Retina (tissue), 1 donor: Measurements from ENCODE around the gene ARMC3.

ENCODE experiments used
- DNase-seq: peaks from one replicate; pipeline ENCODE4 v3.0.0-alpha.2; 2016

ARMC3 gene

GRCh38 chr10:22931948-22932347 is 4.1 kb downstream of the ARMC3 start:
- DNase-seq = no peak

DNA sequence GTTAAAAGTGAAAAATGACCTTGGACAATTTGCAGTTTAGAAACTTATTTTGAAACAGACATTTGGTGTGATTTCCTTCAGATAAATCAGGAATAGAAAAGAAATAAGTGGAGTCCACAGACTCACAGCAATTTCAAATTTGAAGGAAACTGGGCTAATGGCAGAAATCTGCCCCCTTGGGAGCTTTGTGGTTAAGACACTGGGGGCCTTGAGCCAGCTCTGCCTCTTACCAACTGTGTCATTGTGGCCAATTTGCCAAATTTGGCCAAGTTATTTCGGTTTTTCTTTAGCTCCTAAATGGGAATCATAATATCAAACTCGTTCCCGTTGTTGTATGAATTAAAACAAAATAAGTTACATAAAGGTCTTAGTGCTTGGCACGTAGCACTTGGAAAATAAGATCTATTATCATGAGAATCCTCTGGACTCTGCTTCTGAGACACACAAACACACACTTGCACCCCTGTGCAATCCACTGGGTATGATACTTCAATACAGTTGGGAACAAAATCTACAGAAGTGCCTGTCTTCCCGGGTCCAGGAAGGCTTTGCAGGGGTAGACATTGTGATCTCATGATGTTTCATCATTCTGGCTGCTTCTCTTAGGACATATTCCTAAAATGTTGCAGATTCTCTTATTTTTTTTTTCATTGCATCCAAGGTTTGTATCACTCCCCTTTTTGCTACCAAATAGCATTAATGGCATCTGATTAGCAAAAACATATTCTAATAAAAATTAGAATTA is 4.9 kb downstream of the ARMC3 start:
- DNase-seq = no peak

DNA sequence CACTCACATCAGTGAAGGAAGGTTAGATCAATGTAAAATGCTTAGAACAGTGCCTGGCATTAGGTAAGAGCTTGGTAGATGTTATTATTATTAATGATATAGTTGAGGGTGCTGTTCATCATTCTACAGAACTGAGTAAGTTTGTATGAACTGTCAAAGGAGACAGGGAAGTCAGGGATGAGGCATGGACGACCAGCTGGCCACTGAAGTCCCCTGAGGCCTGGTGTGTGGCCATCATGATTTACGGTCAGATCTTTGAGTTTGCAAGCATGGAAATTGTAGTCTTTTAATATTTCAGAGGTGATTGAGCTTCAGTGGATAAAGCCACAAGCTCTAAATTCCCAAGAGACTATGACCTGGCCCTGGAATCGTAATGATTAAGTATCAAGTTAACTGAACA is 6.9 kb downstream of the ARMC3 start:
- DNase-seq = no peak

DNA sequence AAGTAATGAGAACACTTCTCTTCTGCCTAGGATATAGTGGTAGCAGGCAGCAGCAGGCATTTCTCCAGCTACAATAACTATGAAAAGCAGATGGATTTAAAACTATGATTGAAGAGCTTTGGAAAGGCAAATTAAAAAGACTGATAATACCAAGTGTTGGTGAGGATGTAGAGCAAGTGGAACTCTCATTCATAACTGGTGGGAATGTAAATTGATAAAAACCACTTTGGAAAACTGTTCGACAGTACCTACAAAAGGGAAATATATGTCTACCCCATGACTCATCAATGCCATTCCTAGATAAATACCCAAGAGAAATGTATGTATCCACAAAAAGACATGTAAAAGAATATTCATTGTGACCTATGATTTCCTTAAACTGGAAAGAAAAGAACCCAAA is 14.6 kb downstream of the ARMC3 start:
- DNase-seq = no peak

DNA sequence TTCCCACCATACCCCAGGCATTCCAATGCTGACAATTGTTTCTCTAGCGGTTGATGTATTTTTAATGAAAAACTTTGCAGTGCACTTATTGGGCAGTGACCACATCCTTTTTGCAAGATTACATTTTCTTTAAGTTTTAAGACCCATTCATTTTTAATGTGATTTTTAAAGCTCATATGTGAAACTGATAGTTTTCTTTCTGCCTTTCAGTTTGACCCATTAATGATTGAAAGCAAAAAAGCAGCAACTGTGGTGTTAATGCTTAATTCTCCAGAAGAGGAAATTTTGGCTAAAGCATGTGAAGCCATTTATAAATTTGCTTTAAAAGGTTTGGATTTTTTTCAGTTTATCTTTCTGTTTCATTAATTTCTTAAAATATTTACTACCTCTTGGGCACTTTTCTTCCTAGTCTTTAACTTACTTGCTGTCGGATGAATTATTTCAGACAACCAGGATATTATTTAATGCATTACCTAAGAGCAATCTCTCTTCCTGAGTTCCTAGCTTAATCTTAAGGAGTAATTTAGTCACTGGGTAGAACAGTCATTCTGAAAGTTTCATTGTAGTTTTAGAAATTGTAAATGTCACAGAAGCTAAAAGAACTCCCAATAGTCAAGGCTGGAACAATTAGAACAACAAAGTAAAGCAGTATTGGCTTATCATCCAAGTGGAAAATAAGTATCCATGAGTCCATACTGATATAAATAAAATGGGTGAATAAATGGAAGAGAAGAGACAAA is 18.3 kb downstream of the ARMC3 start:
- no peak for DNase-seq

DNA sequence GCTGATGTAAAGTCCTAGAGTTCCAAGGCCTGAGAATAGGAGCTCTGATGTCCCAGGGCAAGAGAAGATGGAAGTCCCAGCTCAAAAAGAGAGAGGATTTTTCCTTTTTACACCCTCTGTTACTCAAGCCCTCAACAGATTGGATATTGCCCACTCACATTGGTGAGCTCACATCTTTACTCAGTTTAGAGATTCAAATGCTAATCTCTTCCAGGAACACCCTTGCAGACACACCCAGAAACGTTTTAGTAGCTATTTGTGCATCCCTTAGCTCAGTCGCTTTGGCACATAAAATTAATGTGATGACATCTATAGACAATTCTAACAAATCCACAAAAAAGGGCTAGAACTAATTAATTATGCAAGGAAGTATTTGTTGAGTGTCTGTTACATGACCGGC is 27.1 kb downstream of the ARMC3 start:
- DNase-seq = no peak

- no peak for DNase-seq
Measured at GRCh38 chr10:22958338-22958737, 30.5 kb downstream of the ARMC3 start.

DNA sequence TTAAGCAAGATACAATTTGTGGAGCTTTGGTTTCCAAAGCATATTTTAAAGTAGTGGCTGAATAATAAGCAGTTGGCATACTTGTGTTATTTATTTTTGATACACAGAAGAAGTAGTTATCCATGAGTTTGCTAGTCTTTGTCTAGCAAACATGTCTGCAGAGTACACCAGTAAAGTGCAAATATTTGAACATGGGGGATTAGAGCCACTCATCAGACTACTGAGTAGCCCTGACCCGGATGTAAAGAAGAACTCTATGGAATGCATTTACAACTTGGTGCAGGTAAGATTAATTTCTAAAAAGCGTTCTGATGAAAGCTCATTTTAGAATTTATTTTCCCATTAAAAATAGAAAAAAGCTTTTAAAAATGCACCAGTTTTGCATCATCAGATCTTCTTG is 31.4 kb downstream of the ARMC3 start:
- no peak for DNase-seq

- DNase-seq = no peak
Measured at GRCh38 chr10:22959950-22960349, 32.1 kb downstream of the ARMC3 start.

DNA sequence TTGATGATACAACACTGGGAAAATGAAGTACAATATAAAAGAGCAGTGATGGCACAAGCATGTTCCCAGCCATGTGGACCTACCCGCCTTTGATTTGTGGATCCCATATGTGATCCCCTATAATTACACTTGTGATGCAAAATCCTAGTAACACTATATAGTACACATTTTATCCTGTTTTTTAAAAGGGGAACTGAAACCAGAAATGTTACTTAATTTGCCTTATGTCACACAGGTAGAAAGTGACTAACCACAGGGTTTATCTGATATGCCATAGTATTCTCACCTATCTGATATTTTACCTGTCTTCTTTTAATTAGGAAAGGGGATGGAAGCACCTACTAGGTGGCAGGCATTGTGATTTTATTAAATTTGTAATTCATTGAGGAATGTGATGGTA is 35.0 kb downstream of the ARMC3 start:
- no peak for DNase-seq

DNA sequence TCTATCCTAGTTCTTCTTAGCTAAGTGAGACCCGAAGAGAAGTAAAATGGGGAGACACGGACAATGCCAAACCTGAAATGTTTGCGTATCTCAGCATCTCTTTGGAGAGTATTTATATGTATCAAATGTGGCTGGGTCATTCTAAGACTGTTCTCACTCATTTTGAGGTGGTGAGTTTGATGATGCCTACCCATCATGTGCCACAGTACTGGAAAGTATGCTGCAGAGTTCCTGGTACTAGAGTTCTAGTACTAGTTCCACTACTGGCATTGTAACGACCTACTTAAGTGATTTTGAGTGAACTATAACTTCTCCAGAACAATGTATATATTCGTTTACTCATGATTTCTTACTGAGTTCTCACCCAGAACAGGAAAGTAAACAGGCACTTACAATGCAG is 41.9 kb downstream of the ARMC3 start:
- DNase-seq = no peak

DNA sequence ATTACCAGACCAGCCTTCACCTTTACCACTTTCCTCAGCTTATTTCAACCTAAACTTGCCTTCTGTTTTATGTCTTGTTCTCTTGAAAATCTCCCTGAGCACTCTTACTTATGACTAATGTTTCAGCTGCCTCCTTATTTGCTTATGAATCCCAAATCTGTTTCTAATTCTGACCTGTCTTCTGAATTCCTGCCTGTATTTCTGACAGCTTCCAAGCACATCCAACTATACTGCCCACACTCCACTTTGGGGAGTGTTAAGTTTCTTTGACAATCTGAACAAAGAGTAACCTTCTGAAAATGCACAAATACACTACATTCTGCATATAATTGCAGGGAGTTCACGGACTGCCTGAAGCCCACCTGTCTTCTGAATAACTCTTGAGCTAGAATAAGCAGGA is 48.7 kb downstream of the ARMC3 start:
- no peak for DNase-seq

- DNase-seq = no peak
Measured at GRCh38 chr10:22977751-22978150, 49.9 kb downstream of the ARMC3 start.

- DNase-seq = no peak
Measured at GRCh38 chr10:22978287-22978686, 50.4 kb downstream of the ARMC3 start.

DNA sequence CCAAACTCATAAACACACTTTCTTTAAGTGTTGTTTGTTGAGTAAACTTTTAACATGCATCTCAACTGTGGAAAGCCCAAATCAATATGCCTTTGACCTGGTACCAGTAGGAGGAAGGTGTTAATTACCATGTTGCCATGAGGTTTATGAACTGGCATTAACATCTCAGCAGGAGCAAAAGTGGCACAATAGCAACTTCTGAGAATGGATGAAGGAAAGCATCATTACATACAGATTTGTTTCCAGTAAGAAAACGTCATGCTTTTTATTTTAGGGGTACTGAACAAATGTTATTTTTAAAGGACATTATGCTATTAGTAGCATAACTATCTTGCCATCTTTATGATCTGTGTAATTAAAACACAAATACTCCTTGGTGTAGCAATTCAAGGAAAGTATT is 51.1 kb downstream of the ARMC3 start:
- DNase-seq = no peak

GRCh38 chr10:22980822-22981221 is 53.0 kb downstream of the ARMC3 start:
- no peak for DNase-seq

- DNase-seq = no peak
Measured at GRCh38 chr10:22984066-22984465, 56.2 kb downstream of the ARMC3 start.

DNA sequence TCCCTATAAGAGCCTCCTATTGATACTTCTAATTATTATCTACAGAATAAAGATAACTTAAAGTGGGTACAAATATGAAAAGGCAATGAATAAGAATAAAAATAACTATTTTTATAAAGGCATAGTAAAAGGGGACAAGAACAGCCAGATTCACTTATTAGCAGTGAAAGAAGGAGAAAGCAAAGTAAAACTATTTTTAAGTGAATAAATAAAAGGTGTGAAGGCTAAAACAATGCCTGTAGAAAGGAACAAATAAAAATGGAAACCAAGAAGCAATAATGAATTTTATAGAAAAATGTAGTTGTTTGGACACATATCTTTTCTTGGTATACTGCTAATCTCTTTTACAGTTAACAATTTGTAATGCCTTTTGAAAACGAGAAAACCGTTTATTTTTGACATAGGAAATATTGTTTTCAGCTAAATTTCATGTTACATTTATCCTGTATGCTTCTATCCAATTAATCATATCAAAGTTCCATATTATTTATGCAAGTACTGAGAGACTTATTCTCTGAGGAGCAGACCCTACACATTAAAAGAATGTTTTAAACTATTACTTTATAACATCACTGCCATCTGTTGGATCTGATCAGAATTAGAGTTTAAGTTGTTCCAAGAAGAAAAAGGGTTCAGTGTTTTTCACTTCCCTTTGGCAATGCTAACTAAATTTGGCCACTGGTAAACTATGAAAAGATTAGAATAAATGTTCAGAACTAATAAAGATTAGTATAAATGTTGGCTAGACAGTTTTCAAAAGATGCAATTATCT is 59.1 kb downstream of the ARMC3 start:
- no peak for DNase-seq

DNA sequence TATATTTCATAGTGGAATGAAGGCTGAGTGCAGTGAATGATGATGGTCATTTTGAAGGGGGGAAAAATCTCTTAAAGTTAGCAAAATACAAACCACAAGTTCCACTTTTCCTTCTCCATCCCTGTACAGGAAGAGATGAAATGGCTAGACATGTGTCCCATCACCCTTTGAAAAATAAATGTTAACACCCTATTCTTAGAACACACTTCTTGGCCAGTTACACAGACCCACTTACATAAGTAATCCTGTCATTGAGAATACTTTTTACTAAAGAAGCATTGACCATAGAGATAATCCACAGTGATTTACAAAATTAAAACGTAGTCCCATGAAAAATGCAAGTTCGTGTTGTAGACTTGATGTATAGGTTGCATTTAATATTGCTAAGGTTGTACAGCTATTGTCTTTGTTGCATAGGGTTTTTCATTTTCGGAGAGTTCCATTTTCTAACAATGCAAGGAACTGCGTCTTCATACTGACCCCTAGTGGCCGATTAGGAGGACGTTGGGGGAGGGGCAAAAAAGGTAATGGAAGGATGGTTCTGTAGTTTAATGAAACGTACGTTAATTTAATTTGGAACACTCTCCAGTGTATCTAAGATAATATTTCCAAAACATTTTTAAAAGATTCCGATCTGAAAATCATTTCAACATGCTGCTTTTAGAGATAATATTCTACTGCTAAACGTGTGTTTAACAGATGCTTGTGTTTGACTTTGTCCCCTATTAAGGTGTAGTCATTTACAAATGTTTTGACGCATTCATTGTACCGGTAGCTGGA is 60.9 kb downstream of the ARMC3 start:
- DNase-seq = peak; percentile 77

GRCh38 chr10:22990443-22990842 is 62.6 kb downstream of the ARMC3 start:
- DNase-seq = no peak

- no peak for DNase-seq
Measured at GRCh38 chr10:22992075-22992474, 64.2 kb downstream of the ARMC3 start.

- no peak for DNase-seq
Measured at GRCh38 chr10:22992621-22993020, 64.8 kb downstream of the ARMC3 start.

GRCh38 chr10:22993314-22993713 is 65.5 kb downstream of the ARMC3 start:
- DNase-seq = no peak
